GM20000 (cell line): ENCODE data around the gene EVL.
A peak's percentile ranks its signal among the peaks of the same experiment; 100 is the strongest.
"Not testable (repeated sequence)": the region's sequence is repeated elsewhere in the genome, so short reads cannot be mapped to it uniquely, and the experiment has no call there.

ENCODE experiments used
- DNase-seq: peaks from one replicate; pipeline ENCODE4 v3.0.0; 2012; ENCODE audit warnings: low spot score
- TF ChIP-seq, protein P1 (sequence below): IDR thresholded peaks from 2 replicates; pipeline ENCODE4 v1.5.1; 2012; ENCODE audit warnings: mild to moderate bottlenecking, control low read depth; ENCODE audit errors: extremely low read depth, missing control alignments

EVL gene

DNA sequence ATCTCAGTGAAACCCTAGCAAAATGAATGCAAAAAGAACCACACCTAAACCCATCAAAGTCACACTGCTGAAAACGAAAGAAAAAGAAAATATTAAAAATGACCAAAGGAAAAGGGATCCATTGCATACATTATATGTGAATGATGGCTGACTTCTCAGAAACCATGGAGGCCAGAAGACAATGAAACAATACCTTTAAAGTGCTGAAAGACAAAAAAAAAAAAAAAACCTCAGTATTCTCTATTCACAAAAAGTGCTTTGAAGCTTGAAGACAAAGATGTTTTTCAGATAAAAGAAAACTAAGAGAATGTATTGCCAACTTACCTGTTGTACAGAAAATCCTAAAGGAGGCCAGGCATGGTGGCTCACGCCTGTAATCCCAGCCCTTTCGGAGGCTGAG, 4.5 kb upstream of the EVL start:
- no peak for DNase-seq
- TF ChIP-seq, protein P1, sequence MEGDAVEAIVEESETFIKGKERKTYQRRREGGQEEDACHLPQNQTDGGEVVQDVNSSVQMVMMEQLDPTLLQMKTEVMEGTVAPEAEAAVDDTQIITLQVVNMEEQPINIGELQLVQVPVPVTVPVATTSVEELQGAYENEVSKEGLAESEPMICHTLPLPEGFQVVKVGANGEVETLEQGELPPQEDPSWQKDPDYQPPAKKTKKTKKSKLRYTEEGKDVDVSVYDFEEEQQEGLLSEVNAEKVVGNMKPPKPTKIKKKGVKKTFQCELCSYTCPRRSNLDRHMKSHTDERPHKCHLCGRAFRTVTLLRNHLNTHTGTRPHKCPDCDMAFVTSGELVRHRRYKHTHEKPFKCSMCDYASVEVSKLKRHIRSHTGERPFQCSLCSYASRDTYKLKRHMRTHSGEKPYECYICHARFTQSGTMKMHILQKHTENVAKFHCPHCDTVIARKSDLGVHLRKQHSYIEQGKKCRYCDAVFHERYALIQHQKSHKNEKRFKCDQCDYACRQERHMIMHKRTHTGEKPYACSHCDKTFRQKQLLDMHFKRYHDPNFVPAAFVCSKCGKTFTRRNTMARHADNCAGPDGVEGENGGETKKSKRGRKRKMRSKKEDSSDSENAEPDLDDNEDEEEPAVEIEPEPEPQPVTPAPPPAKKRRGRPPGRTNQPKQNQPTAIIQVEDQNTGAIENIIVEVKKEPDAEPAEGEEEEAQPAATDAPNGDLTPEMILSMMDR, result no peak

DNA sequence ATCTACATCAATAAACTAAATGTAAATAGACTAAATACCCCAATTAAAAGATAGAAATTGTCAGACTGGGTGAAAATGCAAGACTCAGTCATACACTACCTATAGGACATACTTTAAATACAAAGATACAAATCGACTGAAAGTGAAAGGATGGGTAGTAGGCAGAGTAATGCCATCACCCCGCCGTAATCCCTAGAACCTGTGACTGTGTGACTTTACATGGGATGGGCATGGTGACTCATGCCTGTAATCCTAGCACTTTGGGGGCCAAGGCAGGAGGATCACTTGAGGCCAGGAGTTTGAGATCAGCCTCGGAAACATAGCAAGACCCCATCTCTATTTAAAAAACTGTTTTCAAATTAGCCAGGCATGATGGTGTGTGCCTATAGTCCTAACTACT, 2.6 kb upstream of the EVL start:
- TF ChIP-seq, protein P1, result no peak
- no peak for DNase-seq

DNA sequence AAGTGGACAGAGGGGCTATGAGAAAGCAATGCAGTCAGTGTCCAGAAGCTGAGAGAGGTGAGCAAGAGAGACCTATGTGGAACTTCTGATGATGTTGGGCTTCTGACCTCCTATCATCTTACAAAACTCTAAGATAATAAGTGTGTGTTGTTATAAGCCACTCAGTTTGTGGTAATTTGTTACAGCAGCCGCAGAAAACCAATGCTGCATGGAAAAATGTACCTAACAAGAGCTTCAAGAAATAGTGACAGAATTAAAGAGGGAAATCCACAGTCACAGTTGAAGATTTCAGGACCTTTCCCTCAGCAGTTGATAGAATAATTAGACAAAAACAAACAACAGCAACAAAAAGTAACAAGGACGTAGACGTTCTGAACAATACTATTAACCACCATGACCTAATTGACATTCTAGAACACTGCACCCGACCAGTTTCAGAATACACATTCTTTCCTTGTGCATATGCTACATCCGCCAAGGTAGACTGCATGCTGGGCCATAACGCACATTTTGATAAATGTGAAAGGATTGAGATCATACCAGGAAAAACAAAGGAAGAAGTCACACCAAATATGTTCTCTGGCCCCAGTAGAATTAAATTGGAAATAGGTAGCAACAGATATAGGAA, 1.8 kb upstream of the EVL start:
- no peak for DNase-seq
- TF ChIP-seq, protein P1, result no peak

- not testable (repeated sequence) for DNase-seq
Observed at GRCh38 chr14:100064335-100065092, 708 bp upstream of the EVL start.

DNA sequence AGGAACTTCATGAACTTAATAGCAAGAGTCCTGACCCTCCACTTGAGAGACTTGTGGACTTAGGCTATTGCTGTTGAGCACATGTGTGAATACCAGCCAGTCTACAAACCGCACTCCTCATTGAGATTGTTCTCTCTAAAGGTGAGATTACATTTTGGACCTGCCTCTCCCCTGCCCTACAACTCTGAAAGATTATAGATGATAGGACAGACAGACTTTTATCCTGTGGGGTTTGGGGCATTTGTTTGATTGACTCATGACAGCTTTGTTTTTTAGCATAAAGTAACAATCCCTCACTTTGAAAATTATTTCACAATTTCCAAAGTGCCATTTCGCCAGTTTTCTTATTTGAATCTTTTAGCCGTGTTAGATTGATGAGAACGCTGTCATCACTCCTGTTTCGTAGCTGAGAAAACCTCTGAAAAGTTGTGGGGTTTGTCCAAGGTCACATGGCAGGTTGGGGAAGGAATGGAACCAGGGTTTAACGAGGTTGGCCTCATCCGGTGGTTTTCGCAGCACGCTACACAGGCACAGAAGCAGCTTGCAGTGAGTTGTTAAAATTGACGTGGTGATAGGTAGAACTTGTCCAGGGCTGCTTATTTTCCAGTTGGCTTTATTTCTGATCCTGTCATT, 836 bp downstream of the EVL start:
- TF ChIP-seq, protein P1, result no peak
- peak; percentile 46 for DNase-seq

- TF ChIP-seq, protein P1, result no peak
- DNase-seq, result no peak
Observed at GRCh38 chr14:100066962-100067361, 1.7 kb downstream of the EVL start.

GRCh38 chr14:100067481-100067880, 2.3 kb downstream of the EVL start:
- TF ChIP-seq, protein P1, result no peak
- no peak for DNase-seq
